Pons (tissue), 1 donor: ENCODE results near the gene LHX2.

ENCODE experiments used
- DNase-seq: peaks from one replicate; pipeline ENCODE4 v3.0.0-alpha.2; 2016; ENCODE audit warnings: low spot score

The LHX2 gene

DNA sequence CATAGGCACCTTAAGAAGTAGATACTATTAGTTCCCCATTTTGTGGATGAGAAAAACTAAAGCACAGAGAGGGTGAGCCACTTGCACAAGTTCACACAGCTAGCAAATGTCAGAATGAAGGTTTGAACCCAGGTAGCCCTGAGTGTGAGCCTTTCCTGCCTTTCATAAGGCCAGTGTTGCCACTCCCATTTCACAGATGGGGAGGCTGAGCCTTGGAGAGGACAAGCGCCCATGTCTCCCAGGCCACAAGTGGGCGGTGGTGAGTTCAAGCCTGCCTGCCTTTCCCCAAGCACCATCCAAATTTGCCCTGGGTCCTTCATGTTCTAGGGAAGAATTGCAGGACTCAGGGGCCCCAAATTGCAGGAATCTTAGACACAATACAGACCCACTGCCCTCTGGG is 50.6 kb downstream of the LHX2 start:
- no peak for DNase-seq

DNA sequence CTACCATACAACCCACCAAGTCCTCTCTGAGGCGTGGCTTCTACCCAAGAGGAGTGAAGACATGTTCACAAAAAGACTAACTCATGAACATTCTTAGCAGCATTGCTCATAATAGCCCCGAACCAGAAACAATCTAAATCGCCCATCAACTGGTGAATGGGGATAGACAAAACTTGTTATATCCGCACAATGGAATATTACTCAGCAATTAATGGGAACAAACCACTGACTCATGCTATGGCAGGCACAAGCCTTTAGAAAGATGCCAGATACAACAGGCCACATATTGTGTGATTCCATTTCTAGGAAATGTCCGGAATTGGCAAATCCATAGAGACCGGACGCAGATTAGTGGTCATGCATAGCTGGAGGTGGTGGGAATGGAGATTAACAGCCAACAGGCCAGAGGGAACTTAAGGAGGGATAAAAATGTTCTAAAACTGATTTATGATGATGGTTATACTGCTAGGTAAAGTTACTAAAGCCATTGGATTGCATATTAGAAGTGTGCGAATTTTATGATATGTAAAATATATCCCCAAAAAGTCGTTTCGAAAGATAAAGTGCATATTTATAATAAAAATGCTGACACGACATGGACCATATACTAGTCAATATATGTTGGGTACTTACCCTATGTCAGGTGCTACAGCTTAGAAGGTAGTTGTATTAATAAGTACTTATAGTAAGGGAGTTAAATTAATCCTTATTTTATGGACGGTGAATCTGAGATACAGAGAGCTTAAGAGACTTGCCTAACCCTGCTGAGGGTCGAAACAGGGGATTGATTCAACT is 55.4 kb downstream of the LHX2 start:
- no peak for DNase-seq

DNA sequence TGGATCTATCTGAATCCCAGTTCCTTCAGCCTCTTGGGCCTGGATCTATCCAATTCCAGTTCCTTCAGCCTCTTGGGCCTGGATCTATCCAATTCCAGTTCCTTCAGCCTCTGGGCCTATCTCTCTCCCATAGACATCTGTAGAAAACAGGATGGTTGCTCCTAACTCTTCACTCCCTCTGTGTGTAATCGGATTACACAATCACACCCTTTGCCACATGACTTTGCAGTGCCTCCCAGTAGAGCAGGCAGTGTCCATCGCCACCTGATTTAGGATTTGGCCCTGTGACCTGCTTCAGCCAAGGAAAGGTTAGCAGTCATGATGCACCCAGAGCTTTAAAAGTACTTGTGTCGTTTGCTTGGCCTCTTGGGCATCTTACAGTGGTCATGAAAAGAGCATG is 56.7 kb downstream of the LHX2 start:
- no peak for DNase-seq

DNA sequence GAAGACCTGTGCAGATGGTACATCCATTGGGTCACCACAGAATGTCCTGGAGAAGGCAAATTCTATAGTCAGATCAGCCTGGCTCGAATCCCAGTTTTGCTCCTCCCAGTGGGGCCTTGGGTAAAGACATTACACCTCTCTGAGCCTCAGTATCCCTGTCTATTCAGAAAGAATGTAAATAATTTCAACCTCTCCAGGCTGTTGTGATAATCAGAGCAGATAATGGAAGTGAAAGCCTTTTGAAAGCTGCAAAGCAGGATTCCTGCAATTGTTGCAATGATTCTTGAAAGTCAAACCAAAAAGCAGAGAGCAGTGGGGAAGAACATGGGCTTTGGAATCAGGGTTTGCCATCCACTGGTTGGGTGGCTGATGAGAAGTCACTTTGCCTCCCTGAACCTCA is 63.2 kb downstream of the LHX2 start:
- DNase-seq, result no peak

DNA sequence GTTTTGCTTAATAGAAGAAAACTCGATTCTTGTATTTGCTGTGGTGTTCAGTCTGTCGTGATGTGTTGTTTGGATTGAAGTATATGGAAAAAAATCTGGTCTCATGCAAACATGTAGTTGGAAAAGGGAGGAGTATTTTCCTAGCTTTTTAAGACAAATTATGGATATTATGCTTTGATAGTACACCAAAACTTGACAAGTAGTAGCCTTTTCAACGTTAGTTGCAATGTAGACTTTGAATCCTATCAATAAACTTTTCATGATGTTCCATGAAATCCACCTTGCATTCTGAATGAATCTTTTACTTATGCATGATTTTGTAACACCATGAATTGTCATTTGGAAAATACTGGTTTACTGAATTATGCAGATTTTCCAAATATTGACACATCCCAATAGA is 64.2 kb downstream of the LHX2 start:
- DNase-seq, result no peak

DNA sequence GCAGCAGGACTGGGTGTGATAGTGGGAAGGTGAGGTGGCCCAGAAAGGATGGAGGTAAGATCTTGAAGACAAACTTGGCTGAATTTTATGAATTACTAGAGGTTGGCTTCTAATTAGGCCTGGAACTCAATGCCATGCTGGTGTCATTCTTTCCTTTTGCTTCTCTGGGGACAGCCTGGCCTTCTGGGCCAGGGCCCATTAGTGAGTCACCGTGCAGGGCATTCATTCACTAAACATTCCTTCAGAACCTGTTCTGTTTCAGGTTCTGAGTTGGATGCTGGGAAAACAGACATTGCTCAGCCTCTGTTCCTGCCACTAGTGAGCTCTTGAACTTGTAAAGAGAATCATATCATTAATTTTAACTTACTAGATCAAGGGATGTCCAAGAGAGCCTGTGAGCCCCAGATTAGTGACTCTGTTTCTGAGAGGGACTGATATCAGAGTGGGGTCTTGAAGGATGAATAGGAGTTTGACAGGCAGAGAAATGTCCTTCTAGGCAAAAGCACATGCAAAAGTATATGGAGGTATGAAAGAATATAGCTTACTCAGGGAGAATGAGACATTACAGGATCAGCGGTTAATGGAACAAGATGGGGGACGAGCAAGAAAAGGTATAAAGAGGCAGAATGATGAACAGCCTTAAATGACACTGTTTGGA is 66.5 kb downstream of the LHX2 start:
- peak; percentile 3 for DNase-seq

DNA sequence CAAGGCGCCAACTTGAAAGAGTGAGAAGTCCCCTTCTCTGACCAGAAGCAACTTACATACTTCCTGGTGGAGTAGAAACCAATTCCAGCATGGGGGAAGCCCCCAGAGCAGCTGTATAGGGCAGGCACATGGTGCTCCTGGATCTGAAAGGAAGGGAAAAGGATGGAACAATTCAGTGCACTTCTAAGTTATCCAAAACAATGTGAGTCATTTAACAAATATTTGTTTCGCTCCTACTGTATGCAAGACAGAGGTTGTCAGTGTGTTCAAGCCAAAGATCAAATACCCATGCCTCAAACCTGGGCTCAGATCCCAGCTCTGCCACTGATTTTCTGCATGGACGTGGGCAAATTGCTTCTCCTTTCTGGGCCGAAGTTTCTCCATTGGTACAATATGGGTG is 67.1 kb downstream of the LHX2 start:
- DNase-seq, result no peak

DNA sequence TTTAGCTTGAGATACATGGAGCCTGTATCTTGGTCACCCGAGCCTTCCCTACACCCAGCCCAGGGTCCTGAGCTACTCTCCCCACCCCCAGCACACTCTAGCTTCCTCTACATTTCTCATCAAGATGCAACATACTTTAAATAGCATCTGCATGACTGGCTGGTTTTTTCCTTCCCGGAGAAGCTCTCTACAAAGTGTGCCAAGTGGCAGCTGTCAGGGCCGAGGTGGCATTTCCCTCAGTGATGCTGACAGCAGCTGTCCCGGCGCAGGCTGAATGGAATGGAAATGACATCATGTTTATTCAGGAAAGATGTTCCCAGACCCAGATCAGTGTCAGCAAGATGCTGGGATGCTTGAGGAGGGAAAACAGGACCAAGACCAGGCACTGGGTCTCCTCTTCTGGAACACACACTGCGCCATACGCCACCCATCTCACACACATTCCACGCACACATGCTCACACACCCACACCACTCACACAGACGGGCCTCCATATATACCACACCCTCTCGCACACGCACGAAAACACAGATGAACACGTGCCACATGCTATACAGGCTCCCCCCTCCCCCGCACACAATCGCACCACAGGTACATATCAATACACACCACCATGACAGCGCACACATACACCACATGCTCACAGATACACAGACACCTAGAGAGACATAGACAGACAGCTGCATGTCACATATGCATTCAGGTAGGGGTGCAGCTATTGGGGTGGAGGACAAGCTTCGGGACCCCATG is 67.8 kb downstream of the LHX2 start:
- DNase-seq, result peak; percentile 9

DNA sequence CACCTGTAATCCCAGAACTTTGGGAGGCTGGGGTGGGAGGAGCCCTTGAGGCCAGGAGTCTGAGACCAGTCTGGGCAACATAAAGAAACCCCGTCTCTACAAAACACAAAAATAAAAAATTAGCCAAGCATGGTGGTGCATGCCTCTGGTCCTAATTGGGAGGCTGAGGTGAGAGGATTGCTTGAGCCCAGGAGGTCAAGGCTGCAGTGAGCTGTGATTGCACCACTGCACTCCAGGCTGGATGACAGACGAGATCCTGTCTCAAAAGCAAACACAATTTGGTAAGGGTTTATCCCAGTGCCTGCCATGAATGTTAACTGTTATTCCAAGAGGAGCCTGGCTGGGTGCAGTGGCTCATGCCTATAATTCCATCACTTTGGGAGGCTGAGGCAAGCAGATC is 71.1 kb downstream of the LHX2 start:
- no peak for DNase-seq
